GM18526 (cell line): ENCODE data around the gene KCNH5.

Experiments used
- POLR2A ChIP-seq: IDR thresholded peaks from 3 replicates; pipeline ENCODE4 v1.6.1; 2011; ENCODE audit not compliant: insufficient read length; ENCODE audit errors: extremely low read depth

The KCNH5 gene

DNA sequence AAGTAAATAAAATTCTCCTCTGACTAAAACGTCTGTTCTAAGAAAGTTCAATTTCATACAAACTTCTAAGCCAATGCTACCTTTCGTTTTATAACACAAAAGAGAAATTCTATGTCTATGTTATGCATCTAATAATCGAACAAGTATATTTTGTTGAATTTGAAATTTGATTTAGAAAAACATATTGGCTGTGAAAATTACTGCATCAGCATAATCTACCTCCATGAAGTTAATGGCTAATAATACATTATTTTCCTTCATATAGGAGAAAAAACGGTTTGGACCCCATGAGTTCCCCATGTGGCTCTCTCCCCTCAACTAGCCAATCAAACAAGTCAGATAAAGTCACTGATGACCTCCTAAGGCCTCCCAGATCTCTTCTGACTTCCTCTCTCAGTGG lies 106.5 kb downstream of the KCNH5 start:
- no peak for TF ChIP-seq POLR2A

DNA sequence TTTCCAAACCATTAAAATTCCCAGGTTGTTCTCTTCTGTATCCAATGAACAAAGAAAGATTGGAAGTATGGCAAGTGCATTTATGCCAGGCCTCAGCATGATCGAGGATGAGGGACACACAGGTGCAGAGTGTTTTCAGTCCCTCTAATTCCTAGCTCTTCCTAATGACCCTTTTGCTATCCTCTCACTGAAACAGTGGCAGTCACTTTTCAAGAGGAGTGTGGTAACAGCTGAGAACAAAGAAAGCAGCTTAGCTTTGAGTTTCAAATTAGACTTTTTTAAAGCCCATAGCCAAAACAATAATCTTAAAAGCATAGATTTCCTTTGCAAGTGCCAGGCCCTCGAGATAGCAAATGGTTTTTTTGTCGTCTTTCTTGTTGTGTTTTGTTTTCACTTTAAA lies 110.8 kb downstream of the KCNH5 start:
- no peak for TF ChIP-seq POLR2A

DNA sequence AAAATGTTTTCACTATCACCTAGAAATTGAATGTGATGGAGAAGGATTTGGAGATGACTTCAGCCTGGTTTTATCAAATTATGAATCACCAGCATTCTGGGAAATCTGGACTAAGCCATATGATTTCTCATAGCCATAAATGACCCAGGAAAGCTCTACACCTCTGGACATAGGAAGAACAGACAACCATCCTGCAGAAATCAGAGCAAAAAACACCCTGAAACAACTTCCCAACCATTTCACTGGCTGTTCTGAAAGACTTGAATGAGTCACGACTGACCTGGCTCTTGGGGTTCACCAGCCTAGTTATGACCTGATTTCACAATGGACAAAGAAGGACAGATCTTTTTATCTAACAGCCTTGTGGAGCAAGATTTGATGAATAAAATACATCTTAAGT lies 123.8 kb downstream of the KCNH5 start:
- TF ChIP-seq POLR2A = no peak

DNA sequence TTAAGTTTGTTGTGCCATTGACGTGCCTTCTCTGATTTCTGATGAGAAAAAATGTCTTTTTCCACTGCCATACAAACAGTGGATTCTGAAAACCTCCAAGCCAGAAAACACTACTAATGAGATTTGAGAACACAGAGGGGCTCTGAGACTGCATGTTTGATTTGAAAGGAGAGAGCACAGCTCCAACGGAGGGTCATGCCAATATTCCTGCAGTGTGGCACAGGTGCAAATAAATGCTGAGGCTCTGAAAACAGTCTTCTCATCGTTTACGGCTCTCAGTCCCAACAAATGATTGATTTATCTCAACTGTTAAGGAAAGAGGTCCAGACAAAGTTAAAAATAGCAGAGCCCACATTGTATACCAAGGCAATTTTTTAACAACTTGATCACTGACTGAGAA lies 128.7 kb downstream of the KCNH5 start:
- TF ChIP-seq POLR2A = no peak

DNA sequence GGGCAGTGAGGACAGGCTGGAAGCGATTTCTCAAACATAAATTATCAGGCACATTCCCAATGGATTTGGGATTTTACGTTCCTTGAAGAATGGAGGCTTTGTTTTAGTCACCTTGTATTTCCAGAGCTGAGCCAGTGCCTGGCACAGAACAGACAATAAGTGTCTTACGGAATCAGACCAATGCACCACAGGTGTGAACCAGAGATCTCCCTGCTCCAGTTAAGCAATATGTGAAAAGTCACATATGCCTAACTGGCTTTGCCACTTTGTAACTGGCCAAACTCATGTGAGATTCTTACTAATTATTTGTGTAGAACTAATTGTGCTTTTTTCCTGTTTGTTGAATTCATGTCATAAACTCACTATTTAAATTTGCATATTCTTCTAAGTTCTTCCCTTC lies 130.4 kb downstream of the KCNH5 start:
- TF ChIP-seq POLR2A = no peak

DNA sequence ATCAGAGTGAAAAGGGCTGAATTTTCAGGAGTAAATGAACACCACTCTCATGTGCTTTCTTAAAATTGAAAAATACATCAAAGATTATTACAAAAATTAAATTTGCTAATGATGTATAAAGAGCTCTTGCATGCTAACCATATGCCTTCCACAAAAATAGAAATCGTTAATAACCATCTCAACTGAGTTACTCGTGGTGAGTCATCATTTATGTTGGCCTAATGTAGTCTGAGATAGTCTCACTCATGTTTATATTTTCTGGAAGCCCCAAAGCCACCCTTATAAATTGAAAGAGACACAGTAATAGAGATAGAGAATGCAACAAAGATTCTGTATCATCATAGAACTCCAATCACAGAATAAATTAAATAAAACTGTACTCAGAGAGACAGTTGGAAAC lies 131.2 kb downstream of the KCNH5 start:
- no peak for TF ChIP-seq POLR2A

DNA sequence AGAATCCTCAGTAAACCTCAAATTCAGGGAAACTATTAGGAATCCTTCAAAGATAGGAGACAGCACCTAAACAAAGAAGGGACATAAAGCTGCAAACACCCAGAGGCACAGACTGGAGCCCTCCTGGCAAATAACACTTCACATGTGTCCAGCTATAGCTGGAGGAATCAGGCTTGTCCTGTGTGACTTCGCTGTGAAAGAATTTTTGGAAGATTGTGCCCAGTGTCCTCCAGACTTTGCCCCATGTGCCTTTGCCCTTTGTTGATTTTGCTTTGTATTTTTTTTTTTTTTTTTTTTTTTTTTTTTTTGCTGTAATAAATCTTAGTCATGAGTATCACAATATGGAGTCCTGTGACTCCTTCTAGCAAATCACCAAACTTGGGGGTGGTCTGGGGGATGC lies 136.8 kb downstream of the KCNH5 start:
- TF ChIP-seq POLR2A = no peak

DNA sequence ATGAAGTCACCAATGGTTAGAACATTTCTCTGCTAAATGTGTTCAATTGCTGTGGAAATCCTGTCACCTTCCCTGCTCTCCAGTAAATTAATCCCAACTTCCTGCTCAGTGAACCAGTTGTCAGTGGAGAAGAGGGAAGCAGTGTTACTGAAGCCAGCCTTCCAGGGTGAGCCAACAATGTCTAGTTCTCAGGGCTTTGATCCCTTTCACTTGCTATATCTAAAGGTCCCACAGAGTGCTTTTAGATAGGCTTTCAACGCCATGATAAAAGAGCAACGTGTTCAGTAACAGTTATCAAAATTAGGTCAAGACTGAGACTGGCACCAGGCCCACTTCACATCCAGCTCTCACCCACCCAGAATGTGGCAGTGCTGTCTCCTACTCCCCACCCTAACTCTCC lies 139.7 kb downstream of the KCNH5 start:
- no peak for TF ChIP-seq POLR2A

DNA sequence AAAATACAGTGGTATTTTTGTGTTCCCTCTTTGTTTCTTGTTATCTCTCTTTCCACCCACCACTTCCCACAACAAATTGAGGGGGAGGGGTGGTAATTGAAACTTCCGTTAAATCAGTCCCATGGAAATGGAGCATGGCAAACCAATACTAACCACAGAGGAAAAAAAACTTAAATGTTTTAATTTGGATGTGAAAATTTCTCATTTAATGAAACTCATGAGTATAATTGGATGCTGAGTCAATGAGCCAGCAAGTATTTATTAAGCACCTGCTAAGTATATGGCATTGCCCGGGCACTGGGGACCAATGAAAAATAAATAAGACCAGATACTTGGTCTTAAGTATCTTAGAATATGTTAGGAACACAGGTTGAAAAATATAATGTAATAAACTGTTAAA lies 147.5 kb downstream of the KCNH5 start:
- no peak for TF ChIP-seq POLR2A

DNA sequence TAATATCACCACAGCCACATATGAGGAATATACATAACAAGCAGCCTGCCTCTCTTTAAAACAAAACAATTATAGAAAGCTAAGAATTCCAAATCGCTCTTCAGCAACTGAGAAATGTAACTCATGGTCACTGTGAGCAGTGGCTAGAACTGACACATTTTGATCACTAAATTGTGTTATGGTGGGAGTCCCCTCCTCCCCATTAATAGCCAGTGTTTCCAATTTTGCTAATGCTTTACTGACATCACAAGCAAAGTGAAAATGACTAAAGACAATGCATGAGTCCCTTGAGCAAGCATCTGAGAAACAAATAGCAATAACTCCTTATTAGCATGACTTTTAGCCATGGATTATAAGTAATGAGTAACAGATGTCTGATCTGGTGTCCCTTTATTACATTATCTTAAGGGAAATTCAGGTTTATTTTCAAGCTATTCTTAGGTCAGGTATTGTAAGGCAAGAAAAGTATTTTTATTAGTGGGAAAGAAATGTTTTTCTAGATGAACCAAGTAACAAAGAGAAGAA lies 148.3 kb downstream of the KCNH5 start:
- no peak for TF ChIP-seq POLR2A

DNA sequence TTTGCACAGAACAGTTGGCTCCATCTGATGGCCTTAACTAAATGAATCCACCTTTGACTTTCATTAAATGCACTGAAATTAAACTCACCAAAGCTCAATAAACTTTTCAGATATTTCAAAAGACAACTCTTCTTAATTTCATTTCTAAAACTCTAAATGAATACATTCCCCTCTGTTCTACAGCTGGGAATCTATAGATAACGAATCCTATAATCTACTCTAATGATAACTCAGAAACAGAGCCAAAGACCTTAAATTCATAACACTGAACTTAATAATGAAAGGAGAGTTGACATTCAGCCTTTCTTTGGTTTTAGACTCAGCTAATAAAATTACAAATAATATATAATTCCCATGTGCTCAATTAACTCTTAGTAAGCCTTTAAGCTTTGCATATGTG lies 150.5 kb downstream of the KCNH5 start:
- TF ChIP-seq POLR2A = no peak

DNA sequence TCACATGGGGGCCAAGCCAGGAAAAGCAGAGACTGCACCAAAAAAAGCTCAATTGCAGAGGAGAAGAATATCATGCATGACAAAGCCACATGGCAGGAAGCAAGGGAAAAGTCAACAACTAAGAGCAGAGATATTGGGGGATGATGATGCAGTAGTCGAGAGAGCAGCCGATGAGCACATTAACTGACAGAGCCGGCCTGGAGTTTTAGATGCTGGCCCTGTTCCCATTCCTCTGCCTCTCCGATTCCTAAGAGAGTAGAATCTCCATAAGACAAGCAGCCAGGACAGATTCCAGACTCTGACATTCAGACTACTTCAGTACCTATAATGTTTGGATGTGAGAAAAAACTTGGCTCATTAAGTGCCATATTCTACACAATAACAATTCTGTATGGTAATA lies 155.9 kb downstream of the KCNH5 start:
- TF ChIP-seq POLR2A = no peak

DNA sequence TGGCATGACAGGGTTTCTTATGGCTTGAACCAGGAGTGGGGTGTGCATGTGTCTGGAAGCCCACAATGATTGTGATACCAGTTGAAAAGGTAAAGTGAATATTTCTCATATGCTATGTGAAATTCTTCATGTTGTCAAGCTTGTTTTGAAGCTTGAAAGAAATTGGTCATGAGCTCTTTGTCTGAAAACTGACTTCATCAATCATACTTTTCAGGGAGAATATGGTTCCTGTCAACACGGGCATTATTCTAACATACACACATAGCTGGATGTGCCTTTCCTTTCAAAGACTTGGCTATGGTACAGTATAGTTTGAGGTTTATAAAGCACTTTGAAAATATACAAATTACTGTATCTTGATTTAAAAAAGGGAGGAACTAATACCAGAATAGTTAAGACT lies 158.8 kb downstream of the KCNH5 start:
- TF ChIP-seq POLR2A = no peak

DNA sequence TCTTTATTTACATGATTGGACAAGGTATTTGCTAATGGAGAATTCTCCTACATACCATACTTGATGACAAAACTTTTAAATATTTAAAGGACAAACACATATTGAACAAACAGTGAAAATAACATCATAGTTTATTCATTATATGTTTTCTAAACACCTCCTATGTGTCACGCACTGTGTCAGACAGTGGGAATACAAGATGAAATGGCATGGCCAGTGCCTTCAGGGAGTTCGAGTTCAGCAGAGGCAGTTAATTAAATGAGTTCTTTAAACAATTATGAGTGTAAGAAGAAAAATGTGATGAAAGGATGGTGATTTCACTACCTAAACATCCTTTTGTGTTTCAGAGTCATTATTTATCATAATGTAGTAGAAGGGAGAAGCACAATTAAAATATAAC lies 159.8 kb downstream of the KCNH5 start:
- no peak for TF ChIP-seq POLR2A

DNA sequence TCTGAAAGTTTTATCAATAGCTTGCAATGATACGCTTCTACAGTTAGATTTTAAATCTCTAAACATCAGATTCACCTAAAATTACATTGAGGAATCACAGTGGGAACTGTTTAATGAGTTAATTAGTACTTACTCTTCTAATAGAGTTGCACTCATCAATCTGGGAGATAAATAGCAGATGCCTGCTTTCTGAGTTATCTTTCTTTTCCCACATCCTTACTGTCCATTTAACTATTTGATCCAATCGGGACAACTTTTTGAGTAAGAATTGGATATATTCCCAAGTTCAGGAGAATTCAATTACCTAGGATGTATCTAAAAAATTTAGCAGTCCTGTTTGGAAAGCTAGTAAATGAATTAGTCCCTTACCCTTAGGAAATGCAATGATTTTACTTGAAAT lies 162.3 kb downstream of the KCNH5 start:
- TF ChIP-seq POLR2A = no peak

DNA sequence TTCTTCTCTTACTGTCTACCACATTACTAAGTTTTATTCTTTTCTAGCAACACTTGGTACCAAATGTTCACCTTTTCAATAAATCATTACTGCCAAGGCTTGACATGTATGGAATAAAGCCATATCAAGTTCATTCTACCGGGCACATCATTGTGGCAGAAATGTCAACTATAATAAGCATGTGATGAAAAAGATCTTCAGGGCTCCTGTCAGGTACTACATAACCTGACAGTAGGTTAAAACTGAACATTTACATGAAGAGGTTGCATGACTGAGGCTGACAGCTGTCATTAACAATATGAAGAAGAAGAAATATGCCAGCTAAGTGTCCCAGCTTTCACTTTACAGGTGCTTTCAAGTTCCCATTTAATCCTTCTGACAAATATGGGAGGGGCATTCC lies 178.9 kb downstream of the KCNH5 start:
- TF ChIP-seq POLR2A = no peak

DNA sequence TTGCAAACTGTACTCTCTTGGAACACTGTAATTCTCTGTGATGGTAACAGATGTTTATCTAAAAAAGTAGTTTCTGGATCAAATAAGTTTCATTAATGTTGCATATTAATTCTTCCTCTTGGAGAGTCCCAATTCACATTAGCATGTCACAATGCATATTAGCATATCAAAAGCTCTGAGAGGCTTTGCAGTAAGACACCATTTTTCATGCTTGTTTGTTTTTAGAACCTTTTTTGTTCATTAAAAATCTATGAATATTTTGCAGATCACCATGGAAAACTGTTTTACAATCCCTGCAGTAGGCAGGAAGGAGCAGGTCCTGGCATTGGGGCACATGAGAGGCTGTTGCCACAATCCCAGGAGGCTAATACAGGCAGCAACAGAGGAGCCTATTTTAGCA lies 180.7 kb downstream of the KCNH5 start:
- no peak for TF ChIP-seq POLR2A

DNA sequence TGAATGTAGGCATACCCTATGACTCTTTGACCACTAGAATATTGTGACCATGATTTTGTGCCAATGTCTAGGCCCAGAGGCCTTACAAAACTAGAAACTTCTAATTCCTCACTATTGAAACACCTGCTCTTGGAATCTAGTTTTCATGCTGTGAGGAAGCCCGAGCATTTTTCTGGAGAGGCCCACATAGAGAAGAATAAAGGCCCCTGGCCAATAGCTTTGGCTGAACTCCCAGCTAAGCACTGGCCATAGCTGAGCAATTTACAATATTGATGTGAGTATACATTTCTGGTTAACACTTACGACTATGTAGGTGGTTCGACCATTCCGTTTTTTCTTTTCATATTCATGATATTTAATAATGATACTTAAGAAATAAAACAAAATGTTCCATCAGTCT lies 190.3 kb downstream of the KCNH5 start:
- no peak for TF ChIP-seq POLR2A
